ENCODE results near the gene HOXA9.

HOXA9 gene

GRCh38 chr7:27151931-27152815 is 13.2 kb downstream of the HOXA9 start, which contains the start of gene HOXA3:
Gene HOXA3 (minus strand): TSS chr7:27152583. CDS start chr7:27110640, 41,943 bp downstream.
- no peak for DNase-seq

- DNase-seq = peak; percentile 41
Observed at GRCh38 chr7:27151341-27151930, 13.9 kb downstream of the HOXA9 start.

- DNase-seq = peak; percentile 58
Observed at GRCh38 chr7:27150568-27151340, 14.6 kb downstream of the HOXA9 start.

- peak; percentile 22 for DNase-seq
Observed at GRCh38 chr7:27149842-27150567, 15.3 kb downstream of the HOXA9 start.

- DNase-seq = no peak
Observed at GRCh38 chr7:27148756-27149641, 16.3 kb downstream of the HOXA9 start.

- no peak for DNase-seq
Observed at GRCh38 chr7:27148031-27148755, 17.1 kb downstream of the HOXA9 start.

- no peak for DNase-seq
Observed at GRCh38 chr7:27147199-27148030, 17.9 kb downstream of the HOXA9 start, which contains the start of gene HOXA6. Gene HOXA6 (minus strand): TSS chr7:27147774. CDS start chr7:27147749, 25 bp downstream.

- no peak for DNase-seq
Observed at GRCh38 chr7:27146491-27147198, 18.7 kb downstream of the HOXA9 start.

GRCh38 chr7:27145914-27146412 is 19.4 kb downstream of the HOXA9 start:
- DNase-seq = no peak

GRCh38 chr7:27145165-27145913 is 20.0 kb downstream of the HOXA9 start:
- no peak for DNase-seq

- DNase-seq = no peak
Observed at GRCh38 chr7:27144781-27145164, 20.6 kb downstream of the HOXA9 start.

- DNase-seq = no peak
Observed at GRCh38 chr7:27143950-27144780, 21.2 kb downstream of the HOXA9 start.

GRCh38 chr7:27143023-27143949 is 22.1 kb downstream of the HOXA9 start, which contains the start of gene HOXA5:
Gene HOXA5 (minus strand): TSS chr7:27143681. CDS start chr7:27143607, 74 bp downstream.
- DNase-seq = no peak

GRCh38 chr7:27142580-27143022 is 22.7 kb downstream of the HOXA9 start:
- no peak for DNase-seq

- no peak for DNase-seq
Observed at GRCh38 chr7:27141923-27142579, 23.3 kb downstream of the HOXA9 start.

Data from NK-92 treated with Interleukin-12 subunit alpha and Interleukin-12 subunit beta, amount 100 ng/mL, for 24 hours (cell line).